ENCODE data around the gene ROBO1.

Gene ROBO1

DNA sequence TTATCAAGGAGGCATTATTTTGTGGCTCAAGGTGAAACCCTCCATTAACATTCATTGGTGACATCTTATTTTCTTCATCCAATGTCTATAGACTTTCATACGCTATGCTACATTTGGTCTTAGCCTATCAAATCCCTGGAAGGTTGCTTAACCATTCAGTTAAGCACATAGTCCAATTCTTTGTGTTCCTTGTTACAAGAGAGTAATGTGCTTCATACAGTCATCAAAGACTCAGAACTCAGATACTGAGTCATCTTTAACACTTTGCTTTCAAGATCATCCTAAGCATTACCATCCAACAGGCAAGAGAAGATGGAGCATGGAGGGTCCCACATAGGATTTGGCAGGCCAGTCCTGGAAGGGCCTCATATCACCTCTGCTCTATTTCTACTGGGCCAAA, 1202.1 kb downstream of the ROBO1 start:
- no peaks in the 10 kb centered on the region for H3K36me3 ChIP-seq
- no peak overlapping the region for H3K27ac ChIP-seq
- H3K27me3 ChIP-seq: no peaks in the 10 kb centered on the region
- H3K4me3 ChIP-seq (ENCODE audit: low read depth in 1 of 2, low read length in 1 of 2): no peak overlapping the region
- peaks cover 0 to 2% of the 10 kb centered on the region in 2 experiments for H3K4me1 ChIP-seq (ENCODE audit: control insufficient read depth in 1 of 2, insufficient read depth in 1 of 2, low read depth in 1 of 2, low read length in 1 of 2)
- H3K9me3 ChIP-seq: no peaks in the 10 kb centered on the region
- TF ChIP-seq CTCF (IDR thresholded peaks at IDR 0.05): no peak

DNA sequence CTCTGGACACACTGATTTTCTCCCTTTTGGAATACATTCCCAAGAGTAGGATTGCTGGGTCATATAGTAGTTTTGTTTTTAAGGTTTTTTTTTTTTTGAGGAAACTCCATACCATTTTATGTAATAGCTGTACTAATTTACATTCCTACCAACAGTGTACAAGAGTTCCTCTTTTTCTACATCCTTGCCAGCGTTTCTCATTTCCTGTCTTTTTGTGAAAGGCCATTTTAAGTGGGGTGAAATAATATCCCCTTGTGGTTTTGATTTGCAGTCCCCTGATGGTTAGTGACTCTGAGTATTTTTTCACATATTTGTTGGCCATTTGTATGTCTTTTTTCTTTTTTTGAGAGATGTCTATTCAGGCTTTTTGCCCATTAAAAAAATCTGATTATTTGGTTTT, 1205.5 kb downstream of the ROBO1 start:
- H3K27me3 ChIP-seq: no peaks in the 10 kb centered on the region
- TF ChIP-seq CTCF (IDR thresholded peaks at IDR 0.05): no peak
- no peaks in the 10 kb centered on the region for H3K9me3 ChIP-seq
- H3K27ac ChIP-seq: no peak overlapping the region
- no peak overlapping the region for H3K4me3 ChIP-seq (ENCODE audit: low read depth in 1 of 2, low read length in 1 of 2)
- peaks cover 0 to 2% of the 10 kb centered on the region in 2 experiments for H3K4me1 ChIP-seq (ENCODE audit: control insufficient read depth in 1 of 2, insufficient read depth in 1 of 2, low read depth in 1 of 2, low read length in 1 of 2)
- no peaks in the 10 kb centered on the region for H3K36me3 ChIP-seq
